MCF 10A (cell line): Measurements from ENCODE around the gene PRG2. TPM values are rescaled to one million over a fixed set of nuclear protein-coding genes. Genes with fewer than 3 reads are reported as not detected.

Experiments used
- BruUV-seq: library from RNA; stranded (reverse); fragments of 400-500 nt; replicated peaks from 2 replicates; lab custom pipeline; 2021; lab: Mats Ljungman, UMichigan
- CTCF ChIA-PET: fragments of 300-600 bp; sonication (Branson Sonifier 250); formaldehyde crosslinking; extraction: SDS; loops from one replicate; lab custom pipeline; 2021; ENCODE audit warnings: antibody characterized with exemption, inconsistent platforms; lab: Yijun Ruan, JAX
- POLR2A ChIA-PET: fragments of 300-600, 350-650 bp; sonication (Branson Sonifier 250); formaldehyde crosslinking; extraction: SDS; loops from one replicate; lab custom pipeline; 2020; ENCODE audit warnings: antibody characterized with exemption, inconsistent platforms; lab: Yijun Ruan, JAX
- DNase-seq: peaks from one replicate; pipeline ENCODE4 v3.0.0-alpha.2; 2018; ENCODE audit not compliant: unreplicated experiment
- H3K27ac Mint-ChIP-seq: one replicate; pipeline ENCODE4 v1.8.0; 2022; ENCODE audit warnings: mild to moderate bottlenecking, low read depth, mixed read lengths; ENCODE audit not compliant: unreplicated experiment
- H3K27me3 Mint-ChIP-seq: one replicate; pipeline ENCODE4 v1.8.0; 2022; ENCODE audit warnings: mixed read lengths; ENCODE audit not compliant: insufficient read depth, unreplicated experiment
- H3K36me3 Mint-ChIP-seq: one replicate; pipeline ENCODE4 v1.8.0; 2022; ENCODE audit warnings: mild to moderate bottlenecking, moderate library complexity, mixed read lengths; ENCODE audit not compliant: insufficient read depth, unreplicated experiment
- H3K4me1 Mint-ChIP-seq: one replicate; pipeline ENCODE4 v1.8.0; 2022; ENCODE audit warnings: mixed read lengths; ENCODE audit not compliant: insufficient read depth, unreplicated experiment
- H3K4me3 Mint-ChIP-seq: one replicate; pipeline ENCODE4 v1.8.0; 2022; ENCODE audit warnings: mild to moderate bottlenecking, moderate library complexity, mixed read lengths; ENCODE audit not compliant: unreplicated experiment
- H3K9me3 Mint-ChIP-seq: one replicate; pipeline ENCODE4 v1.8.0; 2022; ENCODE audit warnings: mixed read lengths; ENCODE audit not compliant: unreplicated experiment
- CTCF ChIP-seq: fragments of 200-600 bp; IDR thresholded peaks from one replicate; pipeline ENCODE4 v1.8.0; 2022; ENCODE audit warnings: antibody characterized with exemption, mild to moderate bottlenecking; ENCODE audit not compliant: unreplicated experiment
- intact Hi-C: fragments of 100-400 bp; cut with micrococcal nuclease; formaldehyde crosslinking; loops from 2 replicates; pipeline ENCODE4 v1.14.1; 2022
- total RNA-seq: library from RNA; stranded (reverse); gene quantifications from 2 replicates; pipeline ENCODE4 v1.2.3, GENCODE V29; 2022

The PRG2 gene
- total RNA-seq, 1 experiment from 2014 or later, result not detected

DNA sequence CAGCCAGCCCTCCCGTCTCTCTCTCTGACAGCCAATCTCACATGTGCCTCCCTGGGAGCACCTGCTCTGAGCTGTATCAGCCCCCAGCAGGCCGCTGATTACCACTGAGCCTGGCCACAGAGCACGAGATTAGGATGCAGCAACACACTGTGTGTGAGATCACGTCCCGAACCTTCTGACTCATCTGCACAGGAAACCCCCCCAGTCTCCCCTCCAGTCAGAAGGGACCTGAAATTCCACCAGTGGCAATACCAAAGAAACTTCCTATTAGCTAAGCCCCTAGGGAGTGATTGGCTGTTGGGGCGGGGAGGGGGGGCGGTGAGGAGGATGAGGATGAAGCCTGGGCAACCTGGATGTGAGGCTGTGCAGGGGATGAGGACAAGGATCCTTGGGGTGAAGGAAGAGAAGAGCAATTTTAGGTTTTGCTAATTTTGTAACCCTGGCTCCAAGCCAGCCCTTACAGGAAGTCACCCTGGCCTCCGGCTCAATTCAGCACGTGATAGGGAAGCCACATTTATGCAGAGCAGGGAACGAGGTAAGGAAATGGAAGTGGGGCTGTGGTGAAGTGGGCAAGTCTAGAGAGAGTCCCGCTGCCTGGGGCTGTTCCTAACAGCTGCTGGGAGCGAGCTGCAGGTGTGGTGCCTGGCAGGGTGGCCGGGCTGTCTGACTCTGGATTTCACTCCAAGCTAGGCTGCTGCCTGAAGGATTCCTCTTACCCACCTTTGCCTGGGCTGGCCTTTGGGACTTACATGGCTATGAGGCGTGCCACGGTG is 34.5 kb upstream of the PRG2 start:
- intact Hi-C loops, result no loop called here
- TF ChIP-seq CTCF, result no peak

DNA sequence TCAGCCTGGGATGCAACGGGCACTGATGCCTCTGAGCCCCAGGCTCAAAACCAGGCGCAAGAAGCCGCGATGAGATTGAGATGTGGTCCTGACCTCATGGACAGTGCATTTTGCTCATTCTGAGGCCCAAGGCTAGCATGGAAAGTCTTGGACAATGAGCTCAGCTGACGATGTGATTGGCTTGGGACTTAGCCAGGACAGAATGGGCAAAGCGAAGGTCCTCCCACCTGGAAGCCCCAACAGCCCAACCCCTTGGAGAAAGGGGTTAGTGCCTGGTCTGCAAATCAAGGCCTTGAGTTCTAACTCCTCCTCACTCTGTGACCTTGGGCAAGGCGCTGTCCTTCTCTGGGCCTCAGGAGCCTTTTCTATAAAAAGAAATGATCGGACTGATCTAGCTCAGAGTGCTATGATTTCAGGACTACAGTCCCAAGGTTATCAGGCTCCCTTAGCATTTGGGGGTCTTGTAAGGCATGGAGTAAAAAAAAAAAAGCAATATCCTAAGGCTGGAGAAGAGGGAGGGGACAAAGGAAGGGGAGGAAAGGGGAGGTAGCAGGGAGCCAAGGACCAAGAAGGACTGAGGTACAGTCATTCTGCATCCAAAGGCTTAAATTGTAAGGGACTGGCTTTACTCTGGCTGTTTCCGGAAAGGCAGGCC is 33.8 kb upstream of the PRG2 start:
- intact Hi-C loops, result no loop called here
- no peaks in the 10 kb centered on the region for H3K27me3 Mint-ChIP-seq
- ChIA-PET CTCF (interaction anchor here (0.8 to 1.6 kb wide), 2 partner anchors 32 to 34 kb away, joined by 3 to 6 read pairs; no protein-coding TSS in a partner anchor), POLR2A (no interaction called here)
- H3K9me3 Mint-ChIP-seq, result no peaks in the 10 kb centered on the region
- no TSS peak for BruUV-seq
- peaks cover 36% of the 10 kb centered on the region for H3K36me3 Mint-ChIP-seq
- no peak for TF ChIP-seq CTCF
- peak overlapping the region; percentile 84 for H3K4me3 Mint-ChIP-seq
- H3K4me1 Mint-ChIP-seq, result peaks cover 39% of the 10 kb centered on the region
- peak overlapping the region; percentile 41 for H3K27ac Mint-ChIP-seq
- DNase-seq, result no peak

More for the DNA sequence above, 34.5 kb upstream of the PRG2 start:
- peak overlapping the region; percentile 6 for H3K27ac Mint-ChIP-seq
- peaks cover 42% of the 10 kb centered on the region for H3K4me1 Mint-ChIP-seq
- no peaks in the 10 kb centered on the region for H3K27me3 Mint-ChIP-seq
- H3K36me3 Mint-ChIP-seq, result peaks cover 34% of the 10 kb centered on the region
- DNase-seq, result peak; percentile 83
- TSS peak; percentile 70 for BruUV-seq
- CTCF ChIA-PET, result interaction anchor here (0.8 to 1.8 kb wide), 5 partner anchors 11 to 82 kb away, joined by 3 to 8 read pairs (median 3); no protein-coding TSS in a partner anchor
- H3K9me3 Mint-ChIP-seq, result no peaks in the 10 kb centered on the region
- peak overlapping the region; percentile 84 for H3K4me3 Mint-ChIP-seq
- POLR2A ChIA-PET, result interaction anchor here (1.3 to 2.3 kb wide), 2 partner anchors 10 to 132 kb away, joined by 3 to 18 read pairs; no protein-coding TSS in a partner anchor

DNA sequence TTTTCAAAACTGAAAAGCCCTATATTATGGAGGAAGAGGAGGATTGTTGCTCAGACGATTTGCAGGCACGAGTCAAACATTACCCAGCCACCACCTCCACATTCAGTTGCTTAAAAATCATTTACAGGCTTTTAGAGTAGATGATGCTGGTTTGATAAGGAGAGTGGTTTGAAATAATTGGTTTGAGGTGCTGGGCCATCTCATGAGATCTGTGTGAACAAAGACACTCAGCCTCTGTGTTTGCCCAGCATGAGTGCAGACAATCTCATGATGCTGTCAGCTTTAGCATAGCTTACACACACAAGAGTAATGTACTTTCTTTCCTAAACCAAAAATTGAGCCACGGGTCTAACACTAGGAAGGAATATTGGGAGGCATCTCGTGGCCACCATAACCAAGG is 32.2 kb upstream of the PRG2 start:
- H3K36me3 Mint-ChIP-seq, result peaks cover 51% of the 10 kb centered on the region
- TF ChIP-seq CTCF, result no peak
- no peaks in the 10 kb centered on the region for H3K27me3 Mint-ChIP-seq
- H3K4me1 Mint-ChIP-seq, result peaks cover 35% of the 10 kb centered on the region
- H3K27ac Mint-ChIP-seq, result peak overlapping the region; percentile 41
- no TSS peak for BruUV-seq
- intact Hi-C loops, result no loop called here
- no peak for DNase-seq
- H3K9me3 Mint-ChIP-seq, result no peaks in the 10 kb centered on the region
- CTCF ChIA-PET, result no interaction called here
- POLR2A ChIA-PET, result interaction anchor here (2.2 kb wide), 1 partner anchor 12 kb away, joined by 8 read pairs; no protein-coding TSS in a partner anchor
- H3K4me3 Mint-ChIP-seq, result no peak overlapping the region

DNA sequence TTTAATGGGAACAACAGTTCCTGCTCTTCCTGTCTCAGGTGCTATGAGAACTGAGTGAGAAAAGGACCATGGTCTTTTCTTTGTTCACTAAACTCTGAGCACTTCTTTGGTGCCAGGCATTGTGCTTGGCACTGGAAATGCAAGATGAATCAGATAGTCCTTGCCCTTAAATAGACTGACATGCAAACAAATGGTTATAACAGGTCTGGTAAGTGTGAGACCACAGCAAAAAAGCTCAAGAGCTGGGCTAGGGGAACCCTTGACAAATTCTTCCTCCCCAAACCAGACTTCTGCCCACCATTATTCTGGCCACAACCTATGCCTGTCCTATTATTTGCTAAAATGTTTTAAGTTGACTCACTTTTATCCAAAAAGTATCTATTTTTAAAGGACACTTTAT is 31.4 kb upstream of the PRG2 start:
- H3K9me3 Mint-ChIP-seq, result no peaks in the 10 kb centered on the region
- CTCF ChIA-PET, result interaction anchor here (0.7 to 1.9 kb wide), 3 partner anchors 36 to 220 kb away, joined by 3 to 8 read pairs (median 4); no protein-coding TSS in a partner anchor
- peaks cover 55% of the 10 kb centered on the region for H3K36me3 Mint-ChIP-seq
- peaks cover 26% of the 10 kb centered on the region for H3K4me1 Mint-ChIP-seq
- no peak overlapping the region for H3K4me3 Mint-ChIP-seq
- H3K27me3 Mint-ChIP-seq, result no peaks in the 10 kb centered on the region
- TF ChIP-seq CTCF, result no peak
- BruUV-seq, result no TSS peak
- intact Hi-C loops, result no loop called here
- POLR2A ChIA-PET, result interaction anchor here (2.2 kb wide), 1 partner anchor 13 kb away, joined by 8 read pairs; no protein-coding TSS in a partner anchor
- no peak overlapping the region for H3K27ac Mint-ChIP-seq
- no peak for DNase-seq
